ACC112 (cell line): ENCODE measurements around the gene NOD2.

Source experiments
- H2AFZ ChIP-seq: fragments of 200-600 bp; sonication (generic); one replicate; pipeline ENCODE4 v1.6.0; 2017; ENCODE audit warnings: antibody characterized with exemption, low read length; ENCODE audit not compliant: unreplicated experiment
- H3K27ac ChIP-seq: fragments of 200-600 bp; sonication (generic); 2 replicates; pipeline ENCODE4 v1.5.1; 2014; ENCODE audit warnings: low read depth, mild to moderate bottlenecking, antibody characterized with exemption, low read length, moderate library complexity
- H3K27me3 ChIP-seq: fragments of 200-600 bp; sonication (generic); 2 replicates; pipeline ENCODE4 v1.6.1; 2014; ENCODE audit warnings: mild to moderate bottlenecking, antibody characterized with exemption, low read length, moderate library complexity, mixed read lengths; ENCODE audit not compliant: insufficient read depth
- H3K36me3 ChIP-seq: fragments of 200-600 bp; sonication (generic); 2 replicates; pipeline ENCODE4 v1.6.1; 2016; ENCODE audit warnings: mild to moderate bottlenecking, antibody characterized with exemption, low read length, moderate library complexity, mixed read lengths; ENCODE audit not compliant: insufficient read depth
- H3K4me1 ChIP-seq: fragments of 200-600 bp; sonication (generic); one replicate; pipeline ENCODE4 v1.6.1; 2016; ENCODE audit warnings: low read length, mixed read lengths; ENCODE audit not compliant: insufficient read depth, unreplicated experiment, control insufficient read depth
- H3K4me3 ChIP-seq: fragments of 200-600 bp; sonication (generic); 2 replicates; pipeline ENCODE4 v1.5.1; 2014; ENCODE audit warnings: mild to moderate bottlenecking, low read depth, low read length
- H3K79me2 ChIP-seq: fragments of 200-600 bp; sonication (generic); one replicate; pipeline ENCODE4 v1.6.0; 2016; ENCODE audit warnings: low read length; ENCODE audit not compliant: control insufficient read depth, unreplicated experiment, insufficient read depth

NOD2 gene

DNA sequence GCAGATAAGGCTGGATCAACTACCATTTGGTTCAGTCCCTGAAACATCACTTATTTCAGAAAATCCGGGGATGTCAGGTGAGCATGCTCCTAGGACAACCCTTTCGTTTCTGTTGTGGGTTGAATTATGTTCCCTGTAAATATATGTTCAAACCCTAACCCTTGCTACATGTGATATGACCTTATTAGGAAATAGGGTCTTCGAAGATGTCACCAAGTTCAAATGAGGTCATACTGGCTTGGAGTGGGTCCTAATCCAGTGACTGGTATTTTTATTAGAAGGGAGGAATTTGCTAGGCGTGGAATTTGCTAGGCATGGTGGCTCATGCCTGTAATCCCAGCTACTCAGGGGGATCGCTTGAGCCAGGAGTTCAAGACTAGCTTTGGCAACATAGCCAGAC lies 33.6 kb upstream of the NOD2 start:
- H3K4me1 ChIP-seq: peaks cover 1% of the 10 kb centered on the region
- no peaks in the 10 kb centered on the region for H3K36me3 ChIP-seq
- H3K27me3 ChIP-seq: no peaks in the 10 kb centered on the region
- H3K27ac ChIP-seq: no peak overlapping the region
- H3K79me2 ChIP-seq: no peaks in the 10 kb centered on the region
- H2AFZ ChIP-seq: no peak overlapping the region
- no peak overlapping the region for H3K4me3 ChIP-seq

- H3K79me2 ChIP-seq: no peaks in the 10 kb centered on the region
- H2AFZ ChIP-seq: no peak overlapping the region
- H3K36me3 ChIP-seq: no peaks in the 10 kb centered on the region
- no peak overlapping the region for H3K27ac ChIP-seq
- H3K27me3 ChIP-seq: no peaks in the 10 kb centered on the region
- H3K4me1 ChIP-seq: peaks cover 4% of the 10 kb centered on the region
- H3K4me3 ChIP-seq: no peak overlapping the region
Observed at GRCh38 chr16:50662306-50662940, 31.0 kb upstream of the NOD2 start.

- Histone ChIP-seq H3K36me3 (no peaks in the 10 kb centered on the region), H3K27ac (no peak overlapping the region), H3K4me1 (peaks cover 4% of the 10 kb centered on the region), H3K4me3 (no peak overlapping the region), H3K79me2 (no peaks in the 10 kb centered on the region), H3K27me3 (no peaks in the 10 kb centered on the region), H2AFZ (no peak overlapping the region)
Observed at GRCh38 chr16:50664270-50664669, 29.1 kb upstream of the NOD2 start.

GRCh38 chr16:50665128-50665878 lies 28.1 kb upstream of the NOD2 start:
- Histone ChIP-seq H3K27me3 (no peaks in the 10 kb centered on the region), H3K4me3 (peak overlapping the region; percentile 60), H2AFZ (peak overlapping the region; percentile 94), H3K4me1 (peaks cover 4% of the 10 kb centered on the region), H3K79me2 (no peaks in the 10 kb centered on the region), H3K36me3 (no peaks in the 10 kb centered on the region), H3K27ac (peak overlapping the region; percentile 32)

DNA sequence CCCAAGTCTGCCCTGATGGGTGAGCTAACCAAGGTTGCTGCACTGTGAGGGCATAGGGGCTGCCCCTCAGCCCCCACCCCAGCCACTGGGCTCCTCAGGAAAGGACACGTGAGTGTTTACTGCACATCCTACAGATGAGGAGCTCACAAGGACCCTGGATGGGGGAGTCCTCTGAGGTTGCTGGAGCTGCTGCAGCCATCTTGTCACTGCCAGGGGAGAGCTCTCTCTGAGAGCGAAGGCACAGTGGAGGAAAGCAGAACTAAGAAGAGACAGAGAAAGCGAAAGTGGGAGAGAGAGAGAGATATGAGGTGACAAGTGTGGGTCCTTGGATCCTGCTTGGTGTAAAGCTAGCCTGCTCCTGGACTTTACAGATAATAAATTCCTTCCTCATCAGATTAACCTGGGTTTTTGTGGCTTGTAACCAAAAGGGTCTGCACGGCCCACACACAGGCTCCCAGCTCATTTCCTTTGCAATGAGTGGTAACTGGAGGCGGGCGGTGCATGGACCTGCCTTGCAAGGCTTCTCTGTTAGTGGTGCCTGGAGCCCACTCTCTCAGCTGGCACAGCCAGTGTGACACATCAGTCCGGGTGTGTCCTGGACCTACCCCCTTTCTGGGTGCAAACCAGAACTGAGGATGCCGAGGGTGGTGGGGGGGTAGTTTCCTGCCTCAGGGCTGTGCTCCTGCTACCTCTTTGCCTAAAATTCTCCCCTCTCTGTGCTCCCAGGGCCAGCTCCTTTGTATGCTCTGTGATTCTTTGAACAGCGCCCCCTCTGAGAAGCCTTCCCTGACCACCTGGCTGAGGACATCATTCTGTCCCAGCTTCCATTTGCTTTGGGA lies 26.5 kb upstream of the NOD2 start:
- H2AFZ ChIP-seq: peak overlapping the region; percentile 64
- H3K36me3 ChIP-seq: no peaks in the 10 kb centered on the region
- H3K27ac ChIP-seq: no peak overlapping the region
- H3K27me3 ChIP-seq: no peaks in the 10 kb centered on the region
- H3K79me2 ChIP-seq: no peaks in the 10 kb centered on the region
- H3K4me3 ChIP-seq: no peak overlapping the region
- peaks cover 4% of the 10 kb centered on the region for H3K4me1 ChIP-seq

- Histone ChIP-seq H3K27me3 (no peaks in the 10 kb centered on the region), H3K36me3 (no peaks in the 10 kb centered on the region), H3K27ac (no peak overlapping the region), H3K4me3 (no peak overlapping the region), H3K79me2 (no peaks in the 10 kb centered on the region), H2AFZ (no peak overlapping the region), H3K4me1 (peaks cover 4% of the 10 kb centered on the region)
Observed at GRCh38 chr16:50667497-50668367, 25.7 kb upstream of the NOD2 start.

DNA sequence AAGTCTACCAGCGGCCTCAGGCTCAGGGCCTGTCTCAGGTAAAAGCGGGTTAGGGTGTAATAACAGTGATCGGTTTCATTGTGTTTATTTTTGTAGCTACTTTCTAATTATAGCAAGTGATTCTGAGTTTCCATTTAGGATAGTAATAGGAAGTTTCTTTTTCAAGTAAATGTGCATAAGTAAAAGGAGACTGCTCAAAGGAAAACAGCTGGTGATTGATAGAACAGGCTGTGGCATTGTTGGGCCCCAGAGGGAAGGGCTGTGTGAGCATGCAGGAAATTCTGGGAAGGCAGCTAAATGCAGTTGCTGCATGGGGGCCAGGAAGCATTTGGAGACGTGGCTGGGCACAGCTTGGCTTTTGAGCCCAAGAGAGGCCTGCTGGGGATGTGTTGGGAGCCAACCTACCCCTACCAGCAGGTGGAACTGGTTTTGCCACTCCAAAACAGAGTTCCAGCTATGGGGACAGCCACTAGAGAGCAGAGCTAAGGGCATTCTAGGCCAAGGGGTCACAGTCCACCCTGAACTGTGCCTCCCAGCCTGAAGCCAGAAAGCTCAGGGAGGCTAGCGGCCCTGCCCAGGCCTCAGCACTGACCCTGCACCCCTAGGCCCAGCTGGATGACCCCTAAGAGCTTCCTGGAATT lies 24.9 kb upstream of the NOD2 start:
- Histone ChIP-seq H2AFZ (no peak overlapping the region), H3K4me3 (no peak overlapping the region), H3K4me1 (peaks cover 4% of the 10 kb centered on the region), H3K27ac (no peak overlapping the region), H3K79me2 (no peaks in the 10 kb centered on the region), H3K36me3 (no peaks in the 10 kb centered on the region), H3K27me3 (no peaks in the 10 kb centered on the region)

GRCh38 chr16:50669741-50670140 lies 23.7 kb upstream of the NOD2 start:
- Histone ChIP-seq H3K36me3 (no peaks in the 10 kb centered on the region), H3K79me2 (no peaks in the 10 kb centered on the region), H2AFZ (no peak overlapping the region), H3K27me3 (no peaks in the 10 kb centered on the region), H3K4me1 (peaks cover 3% of the 10 kb centered on the region), H3K27ac (no peak overlapping the region), H3K4me3 (no peak overlapping the region)

GRCh38 chr16:50670476-50670875 lies 22.9 kb upstream of the NOD2 start:
- Histone ChIP-seq H3K4me3 (no peak overlapping the region), H3K27ac (no peak overlapping the region), H3K36me3 (no peaks in the 10 kb centered on the region), H3K79me2 (no peaks in the 10 kb centered on the region), H3K4me1 (no peaks in the 10 kb centered on the region), H2AFZ (no peak overlapping the region), H3K27me3 (peaks cover 2% of the 10 kb centered on the region; the same call in 1 of the 2 replicates)
